ENCODE results near the gene NGLY1. TPM values are rescaled to one million over a fixed set of nuclear protein-coding genes. Genes with fewer than 3 reads are reported as not detected.

The NGLY1 gene
- total RNA-seq, 2 experiments from 2014 or later, result 46.0 to 46.2 TPM

GRCh38 chr3:25783661-25784512 lies 644 bp upstream of the NGLY1 start:
- ATAC-seq (ENCODE audit: poor library complexity) (peak; percentile 15), DNase-seq (peak in 2 of 14 experiments; percentile 39 to 67)
- POLR2A ChIA-PET, result interaction anchor here (1.0 to 1.7 kb wide), 14 partner anchors 11 to 1867 kb away, joined by 3 to 16 read pairs (median 4); partner anchors contain the start of genes NKIRAS1, RPL15 and TOP2B
- no peaks in the 10 kb centered on the region for H3K27me3 Mint-ChIP-seq
- CTCF ChIA-PET, result no interaction called here
- peaks cover 64% of the 10 kb centered on the region for H3K4me1 Mint-ChIP-seq (ENCODE audit: low read depth)
- TF ChIP-seq CTCF (IDR thresholded peaks at IDR 0.05), result no peak
- peak overlapping the region; percentile 89 for H3K27ac Mint-ChIP-seq
- Histone ChIP-seq H3K4me1 (ENCODE audit: insufficient read depth, low read length) (peaks cover 26% of the 10 kb centered on the region), H3K36me3 (ENCODE audit: insufficient read depth, low read length) (no peaks in the 10 kb centered on the region), H3K27me3 (ENCODE audit: control insufficient read depth in 1 of 2, insufficient read depth in 2 of 2, low read length in 2 of 2) (no peaks in the 10 kb centered on the region), H3K27ac (ENCODE audit: low read depth in 1 of 2, low read length in 2 of 2) (peak overlapping the region; percentile 26 to 55), H3K9me3 (ENCODE audit: control insufficient read depth in 1 of 2, insufficient read depth in 1 of 2, low read length in 2 of 2) (no peaks in the 10 kb centered on the region), H3K4me3 (ENCODE audit: low read length) (peak overlapping the region; percentile 81)
- peaks cover 19% of the 10 kb centered on the region for H3K36me3 Mint-ChIP-seq (ENCODE audit: low read depth)
- intact Hi-C loops (cut with DNase I, micrococcal nuclease), result loop anchor here (2.0 to 10.0 kb wide), 4 partner anchors 73 to 1979 kb away; partner anchors contain the start of genes TOP2B (in 2 of the 2), NKIRAS1 (in 1 of the 2), RPL15 (in 1 of the 2) and UBE2E1 (in 1 of the 2)
- no peaks in the 10 kb centered on the region for H3K9me3 Mint-ChIP-seq
- peak overlapping the region; percentile 93 for H3K4me3 Mint-ChIP-seq

- peaks cover 32% of the 10 kb centered on the region for H3K36me3 Mint-ChIP-seq (ENCODE audit: low read depth)
- Histone ChIP-seq H3K36me3 (ENCODE audit: insufficient read depth, low read length) (peaks cover 8% of the 10 kb centered on the region), H3K4me3 (ENCODE audit: low read length) (peak overlapping the region; percentile 82), H3K27ac (ENCODE audit: low read depth in 1 of 2, low read length in 2 of 2) (peak overlapping the region; percentile 72 to 79), H3K4me1 (ENCODE audit: insufficient read depth, low read length) (peaks cover 26% of the 10 kb centered on the region), H3K27me3 (ENCODE audit: control insufficient read depth in 1 of 2, insufficient read depth in 2 of 2, low read length in 2 of 2) (no peaks in the 10 kb centered on the region), H3K9me3 (ENCODE audit: control insufficient read depth in 1 of 2, insufficient read depth in 1 of 2, low read length in 2 of 2) (no peaks in the 10 kb centered on the region)
- no peaks in the 10 kb centered on the region for H3K27me3 Mint-ChIP-seq
- H3K4me1 Mint-ChIP-seq (ENCODE audit: low read depth), result peaks cover 64% of the 10 kb centered on the region
- no peak for DNase-seq
- H3K9me3 Mint-ChIP-seq, result no peaks in the 10 kb centered on the region
- H3K4me3 Mint-ChIP-seq, result peak overlapping the region; percentile 96
- no peak for TF ChIP-seq CTCF (IDR thresholded peaks at IDR 0.05)
- ChIA-PET POLR2A (interaction anchor here (1.0 to 1.7 kb wide), 10 partner anchors 10 to 1866 kb away, joined by 3 to 16 read pairs (median 6); partner anchors contain the start of genes NKIRAS1, RPL15 and TOP2B), CTCF (no interaction called here)
- H3K27ac Mint-ChIP-seq, result peak overlapping the region; percentile 96
- ATAC-seq (ENCODE audit: poor library complexity), result no peak
- intact Hi-C loops (cut with DNase I, micrococcal nuclease), result loop anchor here (2.0 to 10.0 kb wide), 4 partner anchors 74 to 1978 kb away; partner anchors contain the start of genes NKIRAS1 (in 1 of the 2), RPL15 (in 1 of the 2), TOP2B (in 1 of the 2) and UBE2E1 (in 1 of the 2)
Measured at GRCh38 chr3:25782636-25782937, 656 bp downstream of the NGLY1 start.

GRCh38 chr3:25781758-25782594 lies 1.3 kb downstream of the NGLY1 start:
- H3K36me3 Mint-ChIP-seq (ENCODE audit: low read depth), result peaks cover 38% of the 10 kb centered on the region
- CTCF ChIA-PET, result no interaction called here
- POLR2A ChIA-PET, result no interaction called here
- Histone ChIP-seq H3K4me1 (ENCODE audit: insufficient read depth, low read length) (peaks cover 26% of the 10 kb centered on the region), H3K27ac (ENCODE audit: low read depth in 1 of 2, low read length in 2 of 2) (peak overlapping the region in 1 of 2 donors; percentile 72), H3K27me3 (ENCODE audit: control insufficient read depth in 1 of 2, insufficient read depth in 2 of 2, low read length in 2 of 2) (no peaks in the 10 kb centered on the region), H3K9me3 (ENCODE audit: control insufficient read depth in 1 of 2, insufficient read depth in 1 of 2, low read length in 2 of 2) (no peaks in the 10 kb centered on the region), H3K4me3 (ENCODE audit: low read length) (peak overlapping the region; percentile 82), H3K36me3 (ENCODE audit: insufficient read depth, low read length) (peaks cover 14% of the 10 kb centered on the region)
- intact Hi-C loops (cut with DNase I, micrococcal nuclease), result loop anchor here (2.0 to 10.0 kb wide), 4 partner anchors 75 to 1977 kb away; partner anchors contain the start of genes NKIRAS1 (in 1 of the 2), RPL15 (in 1 of the 2), TOP2B (in 1 of the 2) and UBE2E1 (in 1 of the 2)
- ATAC-seq (ENCODE audit: poor library complexity) (no peak), DNase-seq (peak in 1 of 14 experiments; percentile 8)
- peak overlapping the region; percentile 96 for H3K4me3 Mint-ChIP-seq
- H3K27ac Mint-ChIP-seq, result peak overlapping the region; percentile 96
- TF ChIP-seq CTCF (IDR thresholded peaks at IDR 0.05), result no peak
- H3K9me3 Mint-ChIP-seq, result no peaks in the 10 kb centered on the region
- no peaks in the 10 kb centered on the region for H3K27me3 Mint-ChIP-seq
- H3K4me1 Mint-ChIP-seq (ENCODE audit: low read depth), result peaks cover 62% of the 10 kb centered on the region

Measured in CD4-positive, alpha-beta T cell (primary cell).